ENCODE results near the gene IQCF2. TPM values are rescaled to one million over a fixed set of nuclear protein-coding genes. Genes with fewer than 3 reads are reported as not detected.

The IQCF2 gene
- total and polyA plus RNA-seq, 2 donors (not counting 3 experiments of a cell fraction or from before 2014, with no cell fraction given): not detected

- FAIRE-seq: no peak
- no peak for DNase-seq (ENCODE audit: low read depth, low spot score)
- BruUV-seq (replicated peaks): no TSS peak
- CTCF ChIA-PET: no interaction called here
- Histone ChIP-seq H3K36me3 (ENCODE audit: control insufficient read depth in 2 of 2, extremely low read depth in 1 of 2, insufficient read depth in 2 of 2, low read length in 2 of 2) (no peaks in the 10 kb centered on the region), H3K27me3 (ENCODE audit: control insufficient read depth in 2 of 2, insufficient read depth in 2 of 2, low read length in 2 of 2) (peaks cover 0 to 4% of the 10 kb centered on the region in 2 experiments), H4K20me1 (replicated peaks; ENCODE audit: control insufficient read depth, extremely low read depth, insufficient read depth, low read length) (no peaks in the 10 kb centered on the region), H3K27ac (ENCODE audit: insufficient read depth, low read depth, low read length) (no peak overlapping the region), H3K4me1 (ENCODE audit: control insufficient read depth, extremely low read depth, insufficient read depth, low read length) (no peaks in the 10 kb centered on the region), H3K9me1 (replicated peaks; ENCODE audit: control insufficient read depth, extremely low read depth, insufficient read depth, low read length) (no peaks in the 10 kb centered on the region), H3K9me3 (replicated peaks; ENCODE audit: control insufficient read depth, insufficient read depth, low read length) (no peaks in the 10 kb centered on the region), H3K9ac (replicated peaks; ENCODE audit: extremely low read depth, insufficient read depth, low read length) (no peak overlapping the region), H3K79me2 (ENCODE audit: control insufficient read depth, insufficient read depth, low read length) (no peaks in the 10 kb centered on the region), H3K4me3 (replicated peaks in 1 of 3; ENCODE audit: insufficient read depth in 1 of 3, low read depth in 1 of 3, low read length in 3 of 3) (no peak overlapping the region), H2AFZ (ENCODE audit: low read depth, low read length) (no peak overlapping the region), H3K4me2 (ENCODE audit: insufficient read depth, low read length) (no peak overlapping the region)
- intact Hi-C loops (cut with micrococcal nuclease): no loop called here
- dilution Hi-C loops (cut with MboI; ENCODE audit: extremely low pct_ligation_motif_present, low sequenced_read_pairs): no loop called here
- POLR2A ChIA-PET: no interaction called here
- TF ChIP-seq EZH2 (IDR thresholded peaks at IDR 0.05; ENCODE audit: borderline replicate concordance, low read depth, low read length, severe bottlenecking) (no peak), MYC (IDR thresholded peaks at IDR 0.05; ENCODE audit: low read depth, low read length) (no peak), FOS (IDR thresholded peaks at IDR 0.05; ENCODE audit: borderline replicate concordance, insufficient read depth, low read length) (no peak), GATA2 (IDR thresholded peaks at IDR 0.05; ENCODE audit: insufficient read depth, insufficient read length, low read depth, low read length) (no peak), JUN (IDR thresholded peaks at IDR 0.05; ENCODE audit: borderline replicate concordance, insufficient read depth, insufficient read length, low read depth) (no peak), POLR2AphosphoS5 (IDR thresholded peaks at IDR 0.05; ENCODE audit: insufficient read depth, low read depth, low read length) (no peak), CTCF (IDR thresholded peaks at IDR 0.05; ENCODE audit: extremely low read depth in 1 of 2, insufficient read depth in 1 of 2, low read depth in 1 of 2, low read length in 2 of 2) (no peak), POLR2A (IDR thresholded peaks at IDR 0.05; ENCODE audit: low read depth, low read length) (no peak), MAX (IDR thresholded peaks at IDR 0.05; ENCODE audit: insufficient read depth, insufficient read length) (no peak)
Observed at GRCh38 chr3:51813539-51813938, 47.9 kb upstream of the IQCF2 start.
